Kidney (tissue), 14 donors: ENCODE results near the gene TSPAN14. TPM values are rescaled to one million over a fixed set of nuclear protein-coding genes. Genes with fewer than 3 reads are reported as not detected.

Experiments used
- DNase-seq, 5 donors: peaks; one replicate each; pipeline ENCODE4 v3.0.0-alpha.2; 2013 to 2020
- FAIRE-seq: peaks from 2 replicates; lab custom pipeline; 2012; peaks lifted over from hg19 to GRCh38; lab: Jason Lieb, UNC
- H3K27ac ChIP-seq, 2 donors: one replicate each; pipeline ENCODE4 v1.7.0; 2013; ENCODE audit warnings: low read depth in 2 of 2, low read length in 2 of 2, inconsistent platforms in 1 of 2
- H3K27me3 ChIP-seq: one replicate; pipeline ENCODE4 v1.7.1; 2013; ENCODE audit warnings: low read length, inconsistent platforms; ENCODE audit not compliant: control insufficient read depth, insufficient read depth
- H3K36me3 ChIP-seq, 3 donors: one replicate each; pipeline versions ENCODE4 v1.7.0 to v1.7.1; 2013; ENCODE audit warnings: low read length in 3 of 3, control low read depth in 1 of 3, inconsistent platforms in 1 of 3; ENCODE audit not compliant: insufficient read depth in 3 of 3, control insufficient read depth in 2 of 3
- H3K4me1 ChIP-seq, 3 donors: one replicate each; pipeline versions ENCODE4 v1.7.0 to v1.7.1; 2013; ENCODE audit warnings: low read length in 3 of 3, inconsistent platforms in 1 of 3, low read depth in 1 of 3; ENCODE audit not compliant: control insufficient read depth in 2 of 3, insufficient read depth in 2 of 3
- H3K4me3 ChIP-seq, 3 donors: one replicate each; pipeline versions ENCODE4 v1.7.0 to v1.8.1; 2013; ENCODE audit warnings: low read length in 3 of 3, control low read depth in 1 of 3, inconsistent platforms in 1 of 3
- H3K9ac ChIP-seq, 3 donors: one replicate each; pipeline versions ENCODE4 v1.7.0 to v1.7.1; 2013; ENCODE audit warnings: low read length in 3 of 3, control low read depth in 1 of 3, inconsistent platforms in 1 of 3
- H3K9me3 ChIP-seq, 3 donors: one replicate each; pipeline versions ENCODE4 v1.7.0 to v1.7.1; 2013; ENCODE audit warnings: low read length in 3 of 3, control low read depth in 1 of 3, inconsistent platforms in 1 of 3; ENCODE audit not compliant: control insufficient read depth in 2 of 3, insufficient read depth in 1 of 3
- intact Hi-C: fragments of 100-400 bp; cut with DNase I; formaldehyde crosslinking; loops from one replicate; pipeline ENCODE4 v1.11.1; 2022
- polyA plus RNA-seq: library from polyadenylated mRNA; stranded (reverse); fragments of 350-450 nt; fragmentation: Illumina TruSeq; extraction: RNeasy Lipid Tissue Mini Kit (QIAGEN cat#74804); gene quantifications from one replicate; pipeline ENCODE4 v1.2.3, GENCODE V29; 2014; ENCODE audit warnings: low read depth, low replicate concordance; ENCODE audit not compliant: insufficient read depth
- total RNA-seq: library from RNA; stranded (reverse); fragmentation: NEBNext Ultra II Directional; extraction: Animal tissue kit (Norgen Biotek cat#: 25700); gene quantifications from one replicate; pipeline ENCODE4 v1.2.1, GENCODE V29; 2021
- TF ChIP-seq, protein P1 (sequence below): IDR thresholded peaks from 3 replicates; pipeline ENCODE4 v1.5.1; 2012; ENCODE audit warnings: mild to moderate bottlenecking, moderate library complexity, borderline replicate concordance; ENCODE audit not compliant: insufficient read depth; ENCODE audit errors: extremely low read depth
- donor health status: control.
- donor health status: control.
- donor health status: control.
- donor health status: control.
- donor health status: control.
- donor health status: DM: yes; HTN: yes; CAD: no.
- donor health status: Normal renal cell carcinoma (clear cell type).

Gene TSPAN14
- total and polyA plus RNA-seq, 2 donors from 2014 or later: 36.8 to 183 TPM

- Histone ChIP-seq H3K9ac (peak overlapping the region in 1 of 3 donors; percentile 43), H3K27me3 (no peaks in the 10 kb centered on the region), H3K4me1 (peaks cover 4 to 78% (median 62%) of the 10 kb centered on the region in 3 donors), H3K36me3 (peaks cover 0 to 7% (median 0%) of the 10 kb centered on the region in 3 donors), H3K4me3 (no peak overlapping the region), H3K27ac (peak overlapping the region; percentile 43 to 54), H3K9me3 (no peaks in the 10 kb centered on the region)
- FAIRE-seq: no peak
- intact Hi-C loops: loop anchor here (5.0 kb wide), 1 partner anchor 43 kb away; no protein-coding TSS in a partner anchor
- TF ChIP-seq, protein P1, sequence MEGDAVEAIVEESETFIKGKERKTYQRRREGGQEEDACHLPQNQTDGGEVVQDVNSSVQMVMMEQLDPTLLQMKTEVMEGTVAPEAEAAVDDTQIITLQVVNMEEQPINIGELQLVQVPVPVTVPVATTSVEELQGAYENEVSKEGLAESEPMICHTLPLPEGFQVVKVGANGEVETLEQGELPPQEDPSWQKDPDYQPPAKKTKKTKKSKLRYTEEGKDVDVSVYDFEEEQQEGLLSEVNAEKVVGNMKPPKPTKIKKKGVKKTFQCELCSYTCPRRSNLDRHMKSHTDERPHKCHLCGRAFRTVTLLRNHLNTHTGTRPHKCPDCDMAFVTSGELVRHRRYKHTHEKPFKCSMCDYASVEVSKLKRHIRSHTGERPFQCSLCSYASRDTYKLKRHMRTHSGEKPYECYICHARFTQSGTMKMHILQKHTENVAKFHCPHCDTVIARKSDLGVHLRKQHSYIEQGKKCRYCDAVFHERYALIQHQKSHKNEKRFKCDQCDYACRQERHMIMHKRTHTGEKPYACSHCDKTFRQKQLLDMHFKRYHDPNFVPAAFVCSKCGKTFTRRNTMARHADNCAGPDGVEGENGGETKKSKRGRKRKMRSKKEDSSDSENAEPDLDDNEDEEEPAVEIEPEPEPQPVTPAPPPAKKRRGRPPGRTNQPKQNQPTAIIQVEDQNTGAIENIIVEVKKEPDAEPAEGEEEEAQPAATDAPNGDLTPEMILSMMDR: no peak
- DNase-seq: peak in 1 of 5 donors; percentile 31
These were observed 46.7 kb downstream of the TSPAN14 start for GRCh38 chr10:80500572-80501380.

GRCh38 chr10:80501381-80501912, 47.3 kb downstream of the TSPAN14 start:
- peaks cover 4 to 80% (median 62%) of the 10 kb centered on the region in 3 donors for H3K4me1 ChIP-seq
- no peaks in the 10 kb centered on the region for H3K9me3 ChIP-seq
- H3K27ac ChIP-seq: peak overlapping the region; percentile 28 to 43
- FAIRE-seq (no peak), DNase-seq (peak in 1 of 5 donors; percentile 28)
- H3K9ac ChIP-seq: no peak overlapping the region
- TF ChIP-seq, protein P1: no peak
- intact Hi-C loops: loop anchor here (5.0 kb wide), 1 partner anchor 44 kb away; no protein-coding TSS in a partner anchor
- no peak overlapping the region for H3K4me3 ChIP-seq
- peaks cover 0 to 7% (median 0%) of the 10 kb centered on the region in 3 donors for H3K36me3 ChIP-seq
- H3K27me3 ChIP-seq: no peaks in the 10 kb centered on the region

DNA sequence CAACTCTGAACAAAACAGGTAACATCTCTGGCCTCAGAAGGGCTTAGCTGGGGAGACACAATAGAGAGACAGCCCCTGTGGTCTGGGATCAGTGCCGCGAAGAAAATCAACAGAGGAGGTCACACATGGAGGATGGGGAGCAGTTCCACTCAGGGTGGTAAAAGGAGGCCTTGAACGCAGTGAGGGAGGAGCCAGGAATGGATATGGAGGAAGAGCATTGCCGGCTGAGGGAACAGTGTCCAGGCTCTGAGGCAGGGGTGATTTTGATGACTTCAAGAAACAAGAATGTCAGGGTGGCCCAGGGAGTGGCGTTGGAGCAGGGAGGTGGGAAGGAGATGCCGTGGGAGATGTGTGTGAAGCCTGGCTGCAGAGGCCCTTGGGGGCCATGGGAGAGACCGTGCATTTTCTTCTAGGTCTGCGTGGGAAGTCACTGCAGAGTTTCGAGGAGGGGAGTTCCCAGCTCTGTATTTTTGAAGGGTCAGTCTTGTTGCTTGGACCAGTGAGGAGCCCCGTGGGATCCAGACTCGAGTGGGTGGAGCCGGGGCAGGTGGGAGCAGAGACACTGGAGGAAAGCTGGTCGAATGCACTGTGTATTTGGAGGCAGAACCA, 47.9 kb downstream of the TSPAN14 start:
- no peak overlapping the region for H3K4me3 ChIP-seq
- peak in 1 of 5 donors; percentile 18 for DNase-seq
- intact Hi-C loops: loop anchor here (5.0 kb wide), 1 partner anchor 45 kb away; no protein-coding TSS in a partner anchor
- no peaks in the 10 kb centered on the region for H3K9me3 ChIP-seq
- no peaks in the 10 kb centered on the region for H3K27me3 ChIP-seq
- no peak overlapping the region for H3K9ac ChIP-seq
- H3K4me1 ChIP-seq: peaks cover 4 to 80% (median 61%) of the 10 kb centered on the region in 3 donors
- peaks cover 0 to 7% (median 0%) of the 10 kb centered on the region in 3 donors for H3K36me3 ChIP-seq
- H3K27ac ChIP-seq: peak overlapping the region in 1 of 2 donors; percentile 49
- TF ChIP-seq, protein P1: no peak
- FAIRE-seq: no peak
